ENCODE data around the gene ZBTB43. TPM values are rescaled to one million over a fixed set of nuclear protein-coding genes. Genes with fewer than 3 reads are reported as not detected.

ZBTB43 gene, protein sequence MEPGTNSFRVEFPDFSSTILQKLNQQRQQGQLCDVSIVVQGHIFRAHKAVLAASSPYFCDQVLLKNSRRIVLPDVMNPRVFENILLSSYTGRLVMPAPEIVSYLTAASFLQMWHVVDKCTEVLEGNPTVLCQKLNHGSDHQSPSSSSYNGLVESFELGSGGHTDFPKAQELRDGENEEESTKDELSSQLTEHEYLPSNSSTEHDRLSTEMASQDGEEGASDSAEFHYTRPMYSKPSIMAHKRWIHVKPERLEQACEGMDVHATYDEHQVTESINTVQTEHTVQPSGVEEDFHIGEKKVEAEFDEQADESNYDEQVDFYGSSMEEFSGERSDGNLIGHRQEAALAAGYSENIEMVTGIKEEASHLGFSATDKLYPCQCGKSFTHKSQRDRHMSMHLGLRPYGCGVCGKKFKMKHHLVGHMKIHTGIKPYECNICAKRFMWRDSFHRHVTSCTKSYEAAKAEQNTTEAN
- total RNA-seq (1 to 10 TPM; 6.3 to 7.1 TPM), polyA plus RNA-seq (1 to 10 TPM; 2.6 to 3.6 TPM)

DNA sequence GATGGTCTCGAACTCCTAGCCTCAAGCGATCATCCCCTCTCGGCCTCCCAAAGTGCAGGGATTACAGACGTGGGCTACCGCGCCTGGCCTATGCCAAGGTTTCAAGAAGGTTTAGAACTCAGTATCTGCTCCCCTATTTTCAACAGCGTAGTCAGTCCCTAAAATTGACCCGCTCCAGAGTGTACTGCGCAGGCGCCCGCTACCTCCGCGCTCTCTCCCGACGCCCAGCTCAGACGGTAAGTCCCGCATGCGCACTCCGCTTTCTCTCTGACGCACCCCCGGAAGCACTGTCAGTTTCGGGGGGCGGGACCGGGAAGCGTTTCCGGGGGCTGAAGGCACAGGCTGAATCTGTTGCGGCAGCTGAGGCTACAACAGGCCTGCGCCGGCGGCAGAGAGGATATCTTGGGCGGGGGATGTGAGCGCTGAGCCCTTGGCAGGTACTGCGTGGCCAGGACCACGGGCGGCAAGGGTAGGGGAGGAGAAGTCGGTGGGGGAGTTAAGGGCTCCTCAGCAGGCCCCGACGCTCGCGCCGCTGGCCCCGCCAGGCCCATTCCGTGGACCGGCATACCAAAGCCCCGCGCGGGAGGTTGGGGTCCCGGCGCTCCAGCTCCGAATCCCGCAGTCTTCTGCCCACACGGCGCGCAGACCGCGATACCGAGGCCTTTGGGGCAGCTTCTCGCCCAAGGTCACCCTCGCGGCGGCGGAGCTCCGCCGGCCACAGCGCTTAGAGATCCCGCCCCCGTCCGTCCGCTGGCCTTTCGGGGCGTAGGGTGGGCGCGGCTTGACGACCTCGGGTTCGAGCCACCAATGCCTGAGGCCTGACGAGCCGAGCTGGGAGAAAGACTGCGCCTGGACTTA, at the start of gene ZBTB43:
Gene ZBTB43, plus strand, starts transcription at position 345 of the 858 bp plus-strand sequence. CDS start 27,470 bp downstream, outside the sequence.
- peak within 1 kb of the TSS; percentile 65 to 86 (median 77) for H3K4me3 ChIP-seq (ENCODE audit: low read depth in 1 of 3, low read length in 3 of 3)
- peaks cover 1 to 41% (median 29%) of the 10 kb centered on the region in 4 donors for H3K4me1 ChIP-seq (ENCODE audit: control insufficient read depth in 4 of 4, insufficient read depth in 4 of 4, low read length in 3 of 4)
- no peak for TF ChIP-seq NR2F2 (IDR thresholded peaks at IDR 0.05)
- no peak for TF ChIP-seq RXRA (IDR thresholded peaks at IDR 0.05)
- peak; percentile 93 to 99 for TF ChIP-seq GABPA (IDR thresholded peaks at IDR 0.05 in 1 of 2, conservative IDR thresholded peaks at IDR 0.05 in 1 of 2)
- TF ChIP-seq, protein P1, sequence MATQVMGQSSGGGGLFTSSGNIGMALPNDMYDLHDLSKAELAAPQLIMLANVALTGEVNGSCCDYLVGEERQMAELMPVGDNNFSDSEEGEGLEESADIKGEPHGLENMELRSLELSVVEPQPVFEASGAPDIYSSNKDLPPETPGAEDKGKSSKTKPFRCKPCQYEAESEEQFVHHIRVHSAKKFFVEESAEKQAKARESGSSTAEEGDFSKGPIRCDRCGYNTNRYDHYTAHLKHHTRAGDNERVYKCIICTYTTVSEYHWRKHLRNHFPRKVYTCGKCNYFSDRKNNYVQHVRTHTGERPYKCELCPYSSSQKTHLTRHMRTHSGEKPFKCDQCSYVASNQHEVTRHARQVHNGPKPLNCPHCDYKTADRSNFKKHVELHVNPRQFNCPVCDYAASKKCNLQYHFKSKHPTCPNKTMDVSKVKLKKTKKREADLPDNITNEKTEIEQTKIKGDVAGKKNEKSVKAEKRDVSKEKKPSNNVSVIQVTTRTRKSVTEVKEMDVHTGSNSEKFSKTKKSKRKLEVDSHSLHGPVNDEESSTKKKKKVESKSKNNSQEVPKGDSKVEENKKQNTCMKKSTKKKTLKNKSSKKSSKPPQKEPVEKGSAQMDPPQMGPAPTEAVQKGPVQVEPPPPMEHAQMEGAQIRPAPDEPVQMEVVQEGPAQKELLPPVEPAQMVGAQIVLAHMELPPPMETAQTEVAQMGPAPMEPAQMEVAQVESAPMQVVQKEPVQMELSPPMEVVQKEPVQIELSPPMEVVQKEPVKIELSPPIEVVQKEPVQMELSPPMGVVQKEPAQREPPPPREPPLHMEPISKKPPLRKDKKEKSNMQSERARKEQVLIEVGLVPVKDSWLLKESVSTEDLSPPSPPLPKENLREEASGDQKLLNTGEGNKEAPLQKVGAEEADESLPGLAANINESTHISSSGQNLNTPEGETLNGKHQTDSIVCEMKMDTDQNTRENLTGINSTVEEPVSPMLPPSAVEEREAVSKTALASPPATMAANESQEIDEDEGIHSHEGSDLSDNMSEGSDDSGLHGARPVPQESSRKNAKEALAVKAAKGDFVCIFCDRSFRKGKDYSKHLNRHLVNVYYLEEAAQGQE (IDR thresholded peaks at IDR 0.05), result peak; percentile 64
- no peak for TF ChIP-seq HNF4G (IDR thresholded peaks at IDR 0.05)
- TF ChIP-seq RAD21 (IDR thresholded peaks at IDR 0.05), result no peak
- peak in 1 of 2 donors; percentile 47 for TF ChIP-seq JUND (IDR thresholded peaks at IDR 0.05)
- TF ChIP-seq FOXA2 (IDR thresholded peaks at IDR 0.05), result no peak
- TF ChIP-seq, protein P2, sequence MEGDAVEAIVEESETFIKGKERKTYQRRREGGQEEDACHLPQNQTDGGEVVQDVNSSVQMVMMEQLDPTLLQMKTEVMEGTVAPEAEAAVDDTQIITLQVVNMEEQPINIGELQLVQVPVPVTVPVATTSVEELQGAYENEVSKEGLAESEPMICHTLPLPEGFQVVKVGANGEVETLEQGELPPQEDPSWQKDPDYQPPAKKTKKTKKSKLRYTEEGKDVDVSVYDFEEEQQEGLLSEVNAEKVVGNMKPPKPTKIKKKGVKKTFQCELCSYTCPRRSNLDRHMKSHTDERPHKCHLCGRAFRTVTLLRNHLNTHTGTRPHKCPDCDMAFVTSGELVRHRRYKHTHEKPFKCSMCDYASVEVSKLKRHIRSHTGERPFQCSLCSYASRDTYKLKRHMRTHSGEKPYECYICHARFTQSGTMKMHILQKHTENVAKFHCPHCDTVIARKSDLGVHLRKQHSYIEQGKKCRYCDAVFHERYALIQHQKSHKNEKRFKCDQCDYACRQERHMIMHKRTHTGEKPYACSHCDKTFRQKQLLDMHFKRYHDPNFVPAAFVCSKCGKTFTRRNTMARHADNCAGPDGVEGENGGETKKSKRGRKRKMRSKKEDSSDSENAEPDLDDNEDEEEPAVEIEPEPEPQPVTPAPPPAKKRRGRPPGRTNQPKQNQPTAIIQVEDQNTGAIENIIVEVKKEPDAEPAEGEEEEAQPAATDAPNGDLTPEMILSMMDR (IDR thresholded peaks at IDR 0.05; ENCODE audit: low read depth, low read length, missing input control), result no peak
- TF ChIP-seq EGR1 (IDR thresholded peaks at IDR 0.05; ENCODE audit: low read depth in 2 of 2), result peak in 1 of 2 donors; percentile 38
- peak; percentile 41 for TF ChIP-seq TAF1 (conservative IDR thresholded peaks at IDR 0.05)
- TF ChIP-seq HNF4A (conservative IDR thresholded peaks at IDR 0.05), result peak in 1 of 2 donors; percentile 21
- no peak for TF ChIP-seq FOXA1 (IDR thresholded peaks at IDR 0.05)
- peak; percentile 44 for TF ChIP-seq YY1 (IDR thresholded peaks at IDR 0.05)
- TF ChIP-seq, protein P3, sequence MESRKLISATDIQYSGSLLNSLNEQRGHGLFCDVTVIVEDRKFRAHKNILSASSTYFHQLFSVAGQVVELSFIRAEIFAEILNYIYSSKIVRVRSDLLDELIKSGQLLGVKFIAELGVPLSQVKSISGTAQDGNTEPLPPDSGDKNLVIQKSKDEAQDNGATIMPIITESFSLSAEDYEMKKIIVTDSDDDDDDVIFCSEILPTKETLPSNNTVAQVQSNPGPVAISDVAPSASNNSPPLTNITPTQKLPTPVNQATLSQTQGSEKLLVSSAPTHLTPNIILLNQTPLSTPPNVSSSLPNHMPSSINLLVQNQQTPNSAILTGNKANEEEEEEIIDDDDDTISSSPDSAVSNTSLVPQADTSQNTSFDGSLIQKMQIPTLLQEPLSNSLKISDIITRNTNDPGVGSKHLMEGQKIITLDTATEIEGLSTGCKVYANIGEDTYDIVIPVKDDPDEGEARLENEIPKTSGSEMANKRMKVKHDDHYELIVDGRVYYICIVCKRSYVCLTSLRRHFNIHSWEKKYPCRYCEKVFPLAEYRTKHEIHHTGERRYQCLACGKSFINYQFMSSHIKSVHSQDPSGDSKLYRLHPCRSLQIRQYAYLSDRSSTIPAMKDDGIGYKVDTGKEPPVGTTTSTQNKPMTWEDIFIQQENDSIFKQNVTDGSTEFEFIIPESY (IDR thresholded peaks at IDR 0.05), result no peak
- TF ChIP-seq, protein P4, sequence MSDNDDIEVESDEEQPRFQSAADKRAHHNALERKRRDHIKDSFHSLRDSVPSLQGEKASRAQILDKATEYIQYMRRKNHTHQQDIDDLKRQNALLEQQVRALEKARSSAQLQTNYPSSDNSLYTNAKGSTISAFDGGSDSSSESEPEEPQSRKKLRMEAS (IDR thresholded peaks at IDR 0.05), result no peak
- TF ChIP-seq, protein P5, sequence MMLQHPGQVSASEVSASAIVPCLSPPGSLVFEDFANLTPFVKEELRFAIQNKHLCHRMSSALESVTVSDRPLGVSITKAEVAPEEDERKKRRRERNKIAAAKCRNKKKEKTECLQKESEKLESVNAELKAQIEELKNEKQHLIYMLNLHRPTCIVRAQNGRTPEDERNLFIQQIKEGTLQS (IDR thresholded peaks at IDR 0.05), result no peak
- peak; percentile 30 for TF ChIP-seq SP1 (IDR thresholded peaks at IDR 0.05)
- WGBS, result 2% methylated on average over 79 of the region's 79 CpGs
- H3K36me3 ChIP-seq (ENCODE audit: control insufficient read depth in 4 of 4, insufficient read depth in 3 of 4, low read depth in 1 of 4, low read length in 3 of 4), result peaks cover 0 to 6% (median 0%) of the 10 kb centered on the region in 4 donors
- H3K9me3 ChIP-seq (ENCODE audit: control insufficient read depth in 4 of 4, low read length in 3 of 4), result no peaks in the 10 kb centered on the region
- peak; percentile 97 for DNase-seq (ENCODE audit: low spot score)
- no peaks in the 10 kb centered on the region for H3K27me3 ChIP-seq (ENCODE audit: control insufficient read depth in 4 of 4, insufficient read depth in 4 of 4, low read length in 3 of 4)
- H3K9ac ChIP-seq (ENCODE audit: low read depth in 1 of 2, low read length in 2 of 2), result peak within 1 kb of the TSS; percentile 87 to 96
- peak within 1 kb of the TSS; percentile 87 to 90 for H3K27ac ChIP-seq (ENCODE audit: low read depth in 1 of 2, low read length in 2 of 2)
